GM12873 (cell line): Measurements from ENCODE around the gene ZNF292.

Source experiments
- TF ChIP-seq, protein P1 (sequence below): IDR thresholded peaks from 2 replicates; pipeline ENCODE4 v1.5.1; 2012; ENCODE audit warnings: low read depth, mild to moderate bottlenecking, moderate library complexity, low read length, control low read depth; ENCODE audit not compliant: insufficient read depth; ENCODE audit errors: missing control alignments

ZNF292 gene

GRCh38 chr6:87243812-87244211, 88.4 kb downstream of the ZNF292 start:
- TF ChIP-seq, protein P1, sequence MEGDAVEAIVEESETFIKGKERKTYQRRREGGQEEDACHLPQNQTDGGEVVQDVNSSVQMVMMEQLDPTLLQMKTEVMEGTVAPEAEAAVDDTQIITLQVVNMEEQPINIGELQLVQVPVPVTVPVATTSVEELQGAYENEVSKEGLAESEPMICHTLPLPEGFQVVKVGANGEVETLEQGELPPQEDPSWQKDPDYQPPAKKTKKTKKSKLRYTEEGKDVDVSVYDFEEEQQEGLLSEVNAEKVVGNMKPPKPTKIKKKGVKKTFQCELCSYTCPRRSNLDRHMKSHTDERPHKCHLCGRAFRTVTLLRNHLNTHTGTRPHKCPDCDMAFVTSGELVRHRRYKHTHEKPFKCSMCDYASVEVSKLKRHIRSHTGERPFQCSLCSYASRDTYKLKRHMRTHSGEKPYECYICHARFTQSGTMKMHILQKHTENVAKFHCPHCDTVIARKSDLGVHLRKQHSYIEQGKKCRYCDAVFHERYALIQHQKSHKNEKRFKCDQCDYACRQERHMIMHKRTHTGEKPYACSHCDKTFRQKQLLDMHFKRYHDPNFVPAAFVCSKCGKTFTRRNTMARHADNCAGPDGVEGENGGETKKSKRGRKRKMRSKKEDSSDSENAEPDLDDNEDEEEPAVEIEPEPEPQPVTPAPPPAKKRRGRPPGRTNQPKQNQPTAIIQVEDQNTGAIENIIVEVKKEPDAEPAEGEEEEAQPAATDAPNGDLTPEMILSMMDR, result no peak

DNA sequence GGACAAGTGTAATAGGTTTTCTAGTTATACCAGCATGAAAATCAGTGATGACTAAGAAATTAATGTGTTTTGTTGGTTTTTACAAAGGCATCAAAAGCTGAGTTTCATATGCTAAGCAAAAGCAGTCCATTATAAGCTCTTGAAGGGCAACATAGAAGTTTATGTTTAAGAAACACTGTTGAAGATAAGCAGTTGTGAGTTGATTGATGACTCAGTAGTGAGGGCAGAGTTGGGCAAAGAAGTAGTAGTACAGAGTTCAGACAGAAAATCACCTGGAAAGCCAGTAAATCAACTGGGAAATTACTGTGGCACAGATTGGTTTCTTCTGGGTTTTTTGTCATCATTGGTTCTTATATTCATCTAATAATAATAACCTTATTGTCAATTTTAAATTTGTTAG, 89.0 kb downstream of the ZNF292 start:
- TF ChIP-seq, protein P1, result no peak

- TF ChIP-seq, protein P1, result no peak
Measured at GRCh38 chr6:87250019-87250418, 94.7 kb downstream of the ZNF292 start.

GRCh38 chr6:87251225-87251624, 95.9 kb downstream of the ZNF292 start:
- TF ChIP-seq, protein P1, result no peak

GRCh38 chr6:87251725-87252124, 96.4 kb downstream of the ZNF292 start:
- TF ChIP-seq, protein P1, result no peak

GRCh38 chr6:87257046-87257445, 101.7 kb downstream of the ZNF292 start:
- TF ChIP-seq, protein P1, result no peak

- TF ChIP-seq, protein P1, result no peak
Measured at GRCh38 chr6:87257565-87257964, 102.2 kb downstream of the ZNF292 start.

GRCh38 chr6:87257975-87258374, 102.6 kb downstream of the ZNF292 start:
- TF ChIP-seq, protein P1, result no peak
